ENCODE data around the gene CYP26B1.

Gene CYP26B1

DNA sequence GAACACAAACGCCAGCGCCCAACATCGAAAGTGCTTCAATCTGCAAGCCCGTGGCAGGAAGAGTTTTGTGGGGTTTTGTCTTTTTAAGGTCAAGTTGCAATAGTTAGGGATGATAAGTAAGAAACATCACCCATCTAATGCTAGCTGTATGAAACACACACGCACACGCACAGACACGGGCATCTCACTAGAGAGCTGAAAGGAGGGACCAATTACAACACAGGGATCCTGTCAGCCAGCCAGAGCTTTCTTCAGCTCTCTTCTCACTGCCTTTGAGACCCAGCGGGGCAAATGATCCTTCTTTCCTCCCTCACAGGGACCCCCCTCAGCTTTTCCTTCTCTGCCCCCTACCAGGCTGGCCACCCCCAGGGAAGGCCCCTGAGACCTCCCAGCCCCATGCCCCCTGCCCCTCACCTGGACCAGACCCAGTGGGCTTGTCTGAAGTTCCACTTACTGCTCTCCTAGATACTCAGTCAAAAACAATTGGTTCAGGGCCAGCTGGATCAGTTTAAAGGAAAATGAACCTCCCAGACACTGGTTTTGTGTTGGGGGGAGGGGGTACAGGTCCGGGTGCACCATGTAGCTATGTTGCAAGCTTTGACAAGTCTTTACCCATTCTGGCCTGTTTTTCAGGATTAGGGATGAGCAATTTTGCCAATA is 17.9 kb downstream of the CYP26B1 start:
- no peak for DNase-seq (ENCODE audit: low read depth in 3 of 3)

DNA sequence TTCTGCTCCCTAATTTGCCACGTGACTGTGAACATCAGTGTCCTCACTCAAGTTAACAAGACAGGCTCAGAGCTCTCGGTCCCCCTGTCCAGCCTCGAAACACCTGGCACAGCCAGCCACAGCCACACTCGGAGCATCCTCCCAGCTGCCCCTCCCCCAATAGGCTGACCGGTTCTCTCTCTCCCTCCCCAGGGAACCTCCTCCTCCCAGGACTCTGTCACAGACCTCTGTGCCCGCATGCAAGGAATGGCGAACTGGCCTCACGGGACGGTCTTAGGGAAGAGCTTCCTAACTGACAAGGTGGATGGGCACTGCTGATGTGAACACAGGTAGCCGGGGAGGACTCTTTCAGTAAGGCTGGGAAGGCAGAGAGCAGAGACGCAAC is 18.8 kb downstream of the CYP26B1 start:
- DNase-seq (ENCODE audit: low read depth in 3 of 3): no peak

DNA sequence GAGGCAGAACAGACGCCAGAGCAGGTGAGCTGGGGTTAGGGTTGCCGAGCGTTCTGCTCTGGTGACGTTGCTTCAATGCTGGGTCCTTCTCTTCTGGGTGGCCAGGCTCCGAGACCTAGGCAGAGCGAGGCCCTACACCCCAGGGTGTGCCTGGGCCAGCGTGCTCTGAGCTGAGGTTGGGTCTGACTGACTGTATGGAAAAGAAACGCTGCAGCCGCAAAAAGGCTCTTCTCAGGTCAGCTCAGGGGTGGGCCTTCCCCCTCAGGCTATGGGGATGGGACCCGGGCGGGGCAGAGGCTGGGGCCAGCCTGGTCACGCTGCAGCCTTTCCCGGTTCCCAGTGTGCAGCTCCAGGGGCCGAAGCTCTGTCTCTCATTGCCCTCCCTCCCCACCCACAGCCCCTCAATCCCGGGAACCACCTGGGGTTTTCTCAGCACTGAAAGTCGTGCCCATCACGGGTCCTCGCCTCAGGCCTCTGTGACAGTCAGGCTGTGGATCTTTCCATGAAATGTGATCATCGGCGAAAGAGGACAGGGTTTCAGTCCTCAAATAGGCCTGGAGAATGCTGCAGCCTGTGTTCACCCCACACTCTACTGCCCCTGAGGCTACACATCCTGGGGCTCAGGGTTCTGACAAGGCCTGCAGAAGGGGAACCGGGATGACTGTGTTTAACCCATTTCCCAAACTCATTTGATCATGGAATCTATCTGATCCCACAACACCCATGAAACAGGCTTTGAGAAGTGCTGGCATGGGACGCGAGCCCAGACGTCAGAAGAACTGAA is 19.4 kb downstream of the CYP26B1 start:
- DNase-seq (ENCODE audit: low read depth in 3 of 3): no peak

- no peak for DNase-seq (ENCODE audit: low read depth in 3 of 3)
These were observed 20.1 kb downstream of the CYP26B1 start for GRCh38 chr2:72127401-72128058.

GRCh38 chr2:72126186-72127100 is 21.2 kb downstream of the CYP26B1 start:
- no peak for DNase-seq (ENCODE audit: low read depth in 3 of 3)

DNA sequence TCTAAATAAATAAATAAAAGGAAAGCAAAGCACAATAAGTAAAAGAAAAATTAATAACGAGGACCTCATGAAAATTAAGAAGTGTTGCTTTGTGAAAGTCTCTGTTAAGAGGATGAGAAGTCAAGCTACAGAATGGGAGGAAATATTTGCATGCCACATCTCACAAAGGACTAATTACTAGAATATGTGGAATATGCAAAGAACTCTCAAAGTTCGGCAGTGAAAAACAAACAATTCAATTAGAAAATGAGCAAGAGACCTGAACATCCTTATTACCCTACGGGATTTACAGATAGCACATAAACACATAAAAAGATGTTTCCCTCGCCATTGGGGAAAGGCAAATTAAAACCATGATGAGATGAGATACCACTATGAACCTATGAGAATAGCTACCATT is 23.3 kb downstream of the CYP26B1 start:
- DNase-seq (ENCODE audit: low read depth in 3 of 3): no peak

DNA sequence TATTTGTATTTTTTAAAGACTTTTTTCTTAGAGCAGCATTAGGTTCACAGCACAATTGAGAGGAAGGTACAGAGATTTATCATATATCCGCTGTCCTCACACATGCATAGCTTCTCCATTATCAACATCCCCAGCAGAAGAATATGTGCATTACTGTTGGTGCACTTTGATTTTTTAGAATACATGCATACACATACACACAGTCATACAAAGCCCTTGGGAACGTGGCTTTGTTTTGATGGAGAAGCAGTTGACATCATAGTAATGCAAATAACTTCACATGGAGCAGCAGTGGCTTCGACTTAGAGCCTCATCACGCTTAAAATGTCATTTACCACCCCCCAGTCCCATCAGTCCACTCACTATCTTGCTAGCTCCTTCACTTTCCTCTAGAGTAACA is 26.5 kb downstream of the CYP26B1 start:
- DNase-seq (ENCODE audit: low read depth in 3 of 3): no peak

DNA sequence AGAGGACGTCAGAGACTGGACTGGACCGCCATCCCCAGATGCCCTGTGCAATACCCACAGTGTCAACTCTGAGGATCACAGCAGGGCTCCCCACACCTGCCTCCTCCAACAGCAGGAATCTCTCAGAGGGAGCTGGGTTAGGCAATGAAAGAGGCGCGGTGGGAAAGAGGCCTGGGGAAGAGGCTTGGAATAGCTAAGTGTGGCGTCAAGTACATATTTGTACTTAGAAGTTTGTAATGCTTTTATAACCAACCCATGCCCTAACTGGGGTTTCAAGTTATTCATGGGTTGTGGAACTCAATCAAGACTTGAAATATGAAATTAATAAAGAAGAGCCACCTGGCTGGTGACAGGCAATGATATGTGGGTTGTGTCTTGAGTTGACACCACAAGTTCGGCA is 28.7 kb downstream of the CYP26B1 start:
- no peak for DNase-seq (ENCODE audit: low read depth in 3 of 3)

DNA sequence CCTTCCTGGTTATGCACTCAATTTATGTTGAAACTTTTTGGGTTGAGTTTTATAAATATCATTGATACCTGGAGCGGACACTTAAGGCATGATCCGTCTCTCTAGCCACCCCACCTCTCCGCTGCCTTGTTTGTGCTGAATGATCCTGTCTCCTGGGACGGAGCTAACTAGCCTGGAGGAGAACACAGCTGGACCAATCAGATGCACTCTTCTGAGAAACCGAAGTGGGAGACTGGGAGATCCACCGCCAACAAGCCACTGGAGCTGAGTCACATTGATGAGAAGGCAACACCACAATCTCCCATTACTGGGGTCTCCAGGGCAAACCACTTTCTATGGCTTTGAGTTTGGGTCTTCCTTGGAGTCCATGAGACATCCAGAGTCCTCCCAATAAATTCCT is 29.3 kb downstream of the CYP26B1 start:
- DNase-seq (ENCODE audit: low read depth in 3 of 3): no peak

DNA sequence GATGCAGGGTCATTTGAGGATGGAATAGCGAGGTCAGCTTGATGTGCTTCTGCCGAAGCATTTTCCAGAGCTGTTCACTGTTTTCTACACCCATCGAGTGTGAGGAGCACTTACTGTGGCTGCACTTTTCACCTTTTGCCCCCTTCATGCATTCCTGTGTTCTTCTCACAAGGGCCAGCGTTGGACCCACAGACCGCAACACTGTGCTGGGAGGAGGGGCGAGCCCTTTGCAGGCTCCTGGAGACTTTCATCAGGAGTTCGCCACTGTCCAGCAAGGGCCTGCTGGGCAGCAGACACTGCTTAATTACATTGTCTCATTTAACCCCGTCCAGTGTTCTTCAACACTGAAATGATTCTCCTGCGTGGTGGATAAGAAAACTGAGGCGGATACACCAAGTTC is 29.9 kb downstream of the CYP26B1 start:
- no peak for DNase-seq (ENCODE audit: low read depth in 3 of 3)

DNA sequence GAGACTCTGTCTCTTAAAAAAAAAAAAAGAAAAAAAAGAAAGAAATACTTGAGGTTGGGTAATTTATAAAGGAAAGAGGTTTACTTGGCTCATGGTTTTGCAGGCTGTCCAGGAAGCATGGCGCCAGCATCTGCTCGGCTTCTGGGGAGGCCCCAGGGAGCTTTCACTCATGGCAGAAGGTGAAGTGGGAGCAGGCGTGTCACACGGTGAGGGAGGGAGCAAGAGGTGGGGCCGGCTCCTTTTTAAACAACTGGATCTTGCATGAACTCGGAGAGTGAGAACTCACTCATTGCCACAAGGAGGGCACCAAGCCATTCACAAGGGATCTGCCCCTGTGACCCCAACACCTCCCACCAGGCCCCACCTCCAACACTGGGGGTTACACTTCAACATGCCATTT is 30.6 kb downstream of the CYP26B1 start:
- no peak for DNase-seq (ENCODE audit: low read depth in 3 of 3)

- DNase-seq (ENCODE audit: low read depth in 3 of 3): no peak
These were observed 31.6 kb downstream of the CYP26B1 start for GRCh38 chr2:72116081-72116533.

DNA sequence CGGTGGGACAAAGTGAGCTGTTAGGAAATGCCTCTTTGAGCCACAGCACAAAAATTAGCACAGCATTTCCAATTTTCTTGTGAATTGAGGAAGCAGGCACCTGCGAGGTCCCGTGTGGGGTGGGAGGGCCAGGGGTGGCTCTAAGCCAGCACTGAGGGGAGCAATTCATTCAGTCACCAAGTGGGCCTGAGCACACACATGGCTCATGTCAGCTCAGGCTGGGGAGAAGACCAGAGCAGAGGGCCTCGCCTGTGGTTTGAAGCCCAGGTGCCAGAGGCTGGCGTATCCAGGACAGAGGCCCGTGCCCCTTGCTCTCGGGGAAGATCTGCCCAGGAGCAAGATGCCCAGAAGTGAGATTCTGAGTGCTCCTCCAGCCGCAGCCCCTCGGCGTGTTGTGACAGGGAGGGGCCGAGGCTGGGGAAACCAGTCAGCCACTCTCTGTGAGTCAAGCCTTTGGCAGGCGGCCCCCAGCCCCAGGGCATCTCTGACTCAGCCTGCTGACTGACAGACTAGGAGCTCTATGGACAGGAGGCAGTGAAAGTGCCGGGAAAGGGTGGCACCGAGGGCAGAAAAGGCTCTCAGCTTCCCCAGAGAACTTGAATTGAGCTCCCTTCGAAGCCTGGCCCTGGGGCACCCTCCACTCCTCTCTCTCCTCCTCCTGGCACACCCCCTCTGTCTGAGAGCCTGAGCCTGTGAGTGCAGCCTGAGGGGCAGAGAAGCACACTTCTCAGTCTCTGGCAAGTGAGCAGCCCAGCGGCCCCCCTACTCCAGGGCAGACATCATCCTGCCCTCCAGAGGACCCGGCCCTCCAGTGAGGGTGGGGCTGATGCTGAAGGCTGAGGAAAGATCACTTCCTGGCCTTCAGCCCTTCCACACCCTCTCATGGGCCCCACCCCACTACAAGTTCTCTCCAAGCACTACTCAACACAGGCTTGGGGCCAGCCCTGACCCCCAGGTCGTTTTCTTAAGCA is 32.3 kb downstream of the CYP26B1 start:
- no peak for DNase-seq (ENCODE audit: low read depth in 3 of 3)

- DNase-seq (ENCODE audit: low read depth in 3 of 3): no peak
These were observed 33.0 kb downstream of the CYP26B1 start for GRCh38 chr2:72114693-72115051.

GRCh38 chr2:72113847-72114692 is 33.6 kb downstream of the CYP26B1 start:
- DNase-seq (ENCODE audit: low read depth in 3 of 3): no peak

GRCh38 chr2:72112981-72113846 is 34.4 kb downstream of the CYP26B1 start:
- no peak for DNase-seq (ENCODE audit: low read depth in 3 of 3)

- no peak for DNase-seq (ENCODE audit: low read depth in 3 of 3)
These were observed 35.3 kb downstream of the CYP26B1 start for GRCh38 chr2:72112401-72112800.

DNA sequence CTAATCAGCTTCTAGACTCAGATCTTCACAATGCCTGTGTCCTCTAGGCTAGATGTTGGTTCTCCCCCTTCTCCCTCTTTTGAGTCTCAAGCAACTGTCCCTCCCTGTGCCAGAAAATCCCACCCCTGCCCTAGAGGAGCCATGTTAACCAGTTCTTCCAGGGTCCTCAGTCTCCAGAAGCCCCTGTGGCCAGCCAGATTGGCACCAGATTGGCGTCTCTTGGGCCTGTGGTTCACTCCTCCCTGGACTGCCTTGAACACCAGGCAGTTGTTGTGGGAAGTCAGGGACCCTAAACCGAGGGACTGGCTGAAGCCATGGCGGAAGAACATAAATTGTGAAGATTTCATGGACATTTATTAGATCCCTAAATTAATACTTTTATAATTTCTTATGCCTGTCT is 36.6 kb downstream of the CYP26B1 start:
- DNase-seq (ENCODE audit: low read depth in 3 of 3): no peak

DNA sequence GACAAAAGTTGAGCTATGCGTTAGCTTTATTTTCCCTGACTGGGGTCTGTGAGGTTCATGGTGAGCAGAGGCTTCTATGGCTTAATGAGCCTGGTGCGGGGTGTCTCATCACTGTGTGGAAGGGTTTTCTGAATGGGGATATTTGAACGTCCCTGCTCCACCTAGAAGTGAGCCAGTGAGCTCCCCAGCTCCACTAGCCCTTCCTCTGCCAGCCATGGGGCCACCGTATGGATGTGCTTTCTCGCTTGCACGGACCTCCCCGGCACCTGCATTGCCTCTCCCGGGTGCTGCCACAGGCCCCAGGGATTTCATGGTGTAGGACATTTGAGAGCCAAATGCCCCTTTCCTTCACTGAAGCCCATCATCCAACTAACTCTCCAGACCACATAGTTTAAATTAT is 37.8 kb downstream of the CYP26B1 start:
- DNase-seq (ENCODE audit: low read depth in 3 of 3): no peak

Data from stimulated activated CD4-positive, alpha-beta T cell treated with anti-CD3 and anti-CD28 coated beads, TNF-alpha, amount 100 ng/mL, for 4 hours (primary cell).